ENCODE results near the gene SLC38A4.

Gene SLC38A4, protein sequence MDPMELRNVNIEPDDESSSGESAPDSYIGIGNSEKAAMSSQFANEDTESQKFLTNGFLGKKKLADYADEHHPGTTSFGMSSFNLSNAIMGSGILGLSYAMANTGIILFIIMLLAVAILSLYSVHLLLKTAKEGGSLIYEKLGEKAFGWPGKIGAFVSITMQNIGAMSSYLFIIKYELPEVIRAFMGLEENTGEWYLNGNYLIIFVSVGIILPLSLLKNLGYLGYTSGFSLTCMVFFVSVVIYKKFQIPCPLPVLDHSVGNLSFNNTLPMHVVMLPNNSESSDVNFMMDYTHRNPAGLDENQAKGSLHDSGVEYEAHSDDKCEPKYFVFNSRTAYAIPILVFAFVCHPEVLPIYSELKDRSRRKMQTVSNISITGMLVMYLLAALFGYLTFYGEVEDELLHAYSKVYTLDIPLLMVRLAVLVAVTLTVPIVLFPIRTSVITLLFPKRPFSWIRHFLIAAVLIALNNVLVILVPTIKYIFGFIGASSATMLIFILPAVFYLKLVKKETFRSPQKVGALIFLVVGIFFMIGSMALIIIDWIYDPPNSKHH

DNA sequence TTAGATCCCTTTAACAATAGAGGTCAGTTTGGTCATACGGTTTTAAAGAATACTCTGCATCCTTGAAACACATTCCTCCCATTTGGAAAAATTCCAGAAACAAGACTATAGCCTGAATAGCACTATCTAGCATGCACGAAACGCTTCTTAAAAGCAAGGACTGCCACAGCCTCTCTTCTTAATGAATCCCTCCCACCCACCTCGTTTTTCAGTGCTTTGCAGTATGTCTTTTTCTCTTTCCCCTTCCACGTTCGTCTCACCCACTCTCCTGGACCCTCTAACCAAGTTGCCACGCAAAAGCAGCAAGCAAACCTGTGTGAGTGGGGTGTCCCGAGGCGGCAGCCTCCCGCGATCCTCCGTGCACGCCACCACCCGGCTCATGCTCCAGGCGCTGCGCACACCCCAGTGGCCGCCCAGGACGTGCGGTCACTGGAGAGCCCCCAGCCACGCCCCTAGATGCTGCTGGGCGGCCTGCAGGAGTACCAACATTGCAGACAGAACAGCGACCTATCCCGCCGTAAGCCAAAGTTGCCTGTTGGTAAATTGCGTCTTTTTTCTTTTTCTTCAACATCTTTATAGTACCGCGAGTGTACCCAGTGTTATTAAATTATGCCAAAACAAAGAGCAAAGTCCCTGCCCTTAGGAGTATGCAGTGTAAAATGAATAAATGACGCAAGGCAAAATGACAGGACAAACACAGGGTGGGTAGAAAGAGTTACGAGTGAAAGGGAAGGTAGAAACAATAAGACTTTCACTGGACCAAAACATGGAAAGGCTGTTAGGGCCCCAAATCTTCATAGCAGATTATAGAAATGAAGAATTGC lies at the start of gene SLC38A4:
Gene SLC38A4, minus strand, starts transcription at position 407 of the 824 bp plus-strand sequence. CDS start 32,926 bp downstream, outside the sequence.
- DNase-seq (ENCODE audit: extremely low read depth, low read depth), result peak; percentile 21
- TF ChIP-seq, protein P1, sequence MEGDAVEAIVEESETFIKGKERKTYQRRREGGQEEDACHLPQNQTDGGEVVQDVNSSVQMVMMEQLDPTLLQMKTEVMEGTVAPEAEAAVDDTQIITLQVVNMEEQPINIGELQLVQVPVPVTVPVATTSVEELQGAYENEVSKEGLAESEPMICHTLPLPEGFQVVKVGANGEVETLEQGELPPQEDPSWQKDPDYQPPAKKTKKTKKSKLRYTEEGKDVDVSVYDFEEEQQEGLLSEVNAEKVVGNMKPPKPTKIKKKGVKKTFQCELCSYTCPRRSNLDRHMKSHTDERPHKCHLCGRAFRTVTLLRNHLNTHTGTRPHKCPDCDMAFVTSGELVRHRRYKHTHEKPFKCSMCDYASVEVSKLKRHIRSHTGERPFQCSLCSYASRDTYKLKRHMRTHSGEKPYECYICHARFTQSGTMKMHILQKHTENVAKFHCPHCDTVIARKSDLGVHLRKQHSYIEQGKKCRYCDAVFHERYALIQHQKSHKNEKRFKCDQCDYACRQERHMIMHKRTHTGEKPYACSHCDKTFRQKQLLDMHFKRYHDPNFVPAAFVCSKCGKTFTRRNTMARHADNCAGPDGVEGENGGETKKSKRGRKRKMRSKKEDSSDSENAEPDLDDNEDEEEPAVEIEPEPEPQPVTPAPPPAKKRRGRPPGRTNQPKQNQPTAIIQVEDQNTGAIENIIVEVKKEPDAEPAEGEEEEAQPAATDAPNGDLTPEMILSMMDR (IDR thresholded peaks at IDR 0.05; ENCODE audit: low read depth, low read length, missing control alignments), result peak; percentile 9
- H3K4me3 ChIP-seq (replicated peaks; ENCODE audit: low read depth, low read length), result peak within 1 kb of the TSS; percentile 48

- no peak overlapping the region for H3K4me3 ChIP-seq (replicated peaks; ENCODE audit: low read depth, low read length)
- DNase-seq (ENCODE audit: extremely low read depth, low read depth), result no peak
- TF ChIP-seq, protein P1 (IDR thresholded peaks at IDR 0.05; ENCODE audit: low read depth, low read length, missing control alignments), result no peak
Measured at GRCh38 chr12:46875095-46875494, 49.3 kb upstream of the SLC38A4 start.

- TF ChIP-seq, protein P1 (IDR thresholded peaks at IDR 0.05; ENCODE audit: low read depth, low read length, missing control alignments), result no peak
- DNase-seq (ENCODE audit: extremely low read depth, low read depth), result peak; percentile 36
- H3K4me3 ChIP-seq (replicated peaks; ENCODE audit: low read depth, low read length), result no peak overlapping the region
Measured at GRCh38 chr12:46874642-46875041, 48.8 kb upstream of the SLC38A4 start.

DNA sequence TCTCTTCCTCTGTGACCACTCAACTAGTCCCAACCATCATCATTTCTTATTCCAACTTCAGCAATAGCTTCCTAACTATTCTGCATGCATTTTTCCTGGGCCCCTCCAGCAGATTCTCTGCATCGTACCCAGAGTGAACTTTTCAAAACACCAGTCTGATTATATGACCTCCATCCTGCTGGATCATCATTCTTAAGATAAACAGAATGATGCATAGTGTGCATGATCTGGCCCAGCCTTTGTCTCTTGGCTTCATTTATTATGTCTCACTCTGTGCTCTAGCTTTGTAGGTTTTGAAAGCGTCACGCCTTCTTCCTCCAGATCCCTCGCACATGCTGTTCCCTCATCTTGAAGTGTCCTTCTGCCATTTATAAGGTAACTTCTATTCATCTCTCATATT lies 46.3 kb upstream of the SLC38A4 start:
- no peak for DNase-seq (ENCODE audit: extremely low read depth, low read depth)
- H3K4me3 ChIP-seq (replicated peaks; ENCODE audit: low read depth, low read length), result no peak overlapping the region
- TF ChIP-seq, protein P1 (IDR thresholded peaks at IDR 0.05; ENCODE audit: low read depth, low read length, missing control alignments), result no peak

DNA sequence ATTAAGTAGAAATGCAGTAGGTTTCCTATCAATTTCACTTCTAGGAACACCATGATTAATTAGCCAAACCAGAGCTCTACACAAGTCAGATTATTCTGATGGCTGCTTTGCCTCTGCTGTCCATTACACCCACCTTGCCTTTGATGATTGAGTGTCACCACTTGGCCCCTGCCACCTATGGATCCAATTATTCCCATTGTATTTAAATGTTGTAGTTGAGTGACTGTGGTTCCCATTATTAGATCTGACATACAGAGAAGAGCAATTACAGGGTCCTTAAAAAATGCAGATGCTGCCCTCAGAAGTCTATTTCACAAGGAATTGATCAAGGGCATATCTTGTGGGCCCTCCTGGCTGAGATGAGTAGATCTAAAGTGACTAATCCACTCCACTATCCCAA lies 39.5 kb upstream of the SLC38A4 start:
- TF ChIP-seq, protein P1 (IDR thresholded peaks at IDR 0.05; ENCODE audit: low read depth, low read length, missing control alignments), result no peak
- no peak overlapping the region for H3K4me3 ChIP-seq (replicated peaks; ENCODE audit: low read depth, low read length)
- no peak for DNase-seq (ENCODE audit: extremely low read depth, low read depth)

DNA sequence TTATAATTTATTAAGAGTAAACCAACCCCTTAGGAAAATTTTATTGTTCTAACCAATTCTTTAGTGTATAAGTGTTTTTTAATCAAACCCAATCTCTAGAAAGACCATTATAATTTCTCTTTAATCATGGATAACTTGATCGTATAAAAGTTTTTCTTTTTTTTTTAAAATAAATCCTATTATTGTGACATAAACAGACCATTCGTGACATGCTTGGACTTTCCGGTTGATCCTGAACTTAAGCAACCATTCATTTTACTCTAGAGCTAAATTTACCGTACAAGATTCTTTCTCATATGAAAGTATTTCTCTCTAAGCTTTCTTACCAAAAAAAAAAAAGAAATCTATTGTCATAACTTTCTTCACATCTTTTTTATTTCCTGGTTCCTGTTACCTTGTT lies 32.6 kb upstream of the SLC38A4 start:
- TF ChIP-seq, protein P1 (IDR thresholded peaks at IDR 0.05; ENCODE audit: low read depth, low read length, missing control alignments), result no peak
- peak; percentile 17 for DNase-seq (ENCODE audit: extremely low read depth, low read depth)
- no peak overlapping the region for H3K4me3 ChIP-seq (replicated peaks; ENCODE audit: low read depth, low read length)

All from HFF-Myc (cell line).